WI38 (cell line): ENCODE measurements around the gene CCDC12.

Source experiments
- H3K4me3 ChIP-seq: 2 replicates; pipeline ENCODE4 v1.5.1; 2011; ENCODE audit warnings: low read depth, mild to moderate bottlenecking, control low read depth, low read length
- TF ChIP-seq, protein P1 (sequence below): IDR thresholded peaks from 2 replicates; pipeline ENCODE4 v1.5.1; 2012; ENCODE audit warnings: low read depth, mild to moderate bottlenecking, control low read depth, low read length

Gene CCDC12

DNA sequence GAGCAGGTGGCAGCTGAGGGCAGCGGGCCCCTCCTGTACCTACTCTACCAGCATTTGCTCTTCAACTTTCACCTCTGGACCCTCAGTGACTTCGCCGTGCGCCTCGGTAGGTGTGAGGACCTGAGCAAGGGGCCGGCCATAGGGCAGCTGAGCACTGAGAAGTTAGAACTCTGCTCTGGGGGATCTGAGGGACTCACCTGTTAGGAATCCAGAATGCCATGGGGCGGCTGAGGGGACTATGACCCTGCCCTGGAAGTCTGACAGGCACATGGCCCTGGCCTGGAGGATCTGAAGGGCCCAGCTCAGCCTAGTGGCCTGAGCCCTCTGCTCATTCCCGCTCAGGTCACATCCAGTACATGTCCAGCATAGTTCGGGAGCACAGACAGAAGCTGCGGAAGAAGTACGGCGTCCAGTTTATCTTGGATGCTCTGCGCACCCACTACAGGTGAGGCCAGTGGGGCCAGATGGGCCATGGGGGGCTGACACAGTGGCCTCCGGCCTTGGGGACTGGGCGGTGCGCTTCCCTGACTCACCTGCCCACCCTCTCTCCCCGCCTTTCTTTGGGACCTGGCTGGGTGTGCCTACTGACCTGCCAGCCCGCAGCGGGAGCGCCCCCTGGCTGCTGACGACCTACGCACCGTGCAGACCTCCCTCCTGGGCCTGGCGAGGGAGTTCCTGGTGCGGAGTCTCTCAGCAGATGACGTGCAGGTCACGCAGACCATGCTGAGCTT lies 21.7 kb upstream of the CCDC12 start:
- no peak overlapping the region for H3K4me3 ChIP-seq

DNA sequence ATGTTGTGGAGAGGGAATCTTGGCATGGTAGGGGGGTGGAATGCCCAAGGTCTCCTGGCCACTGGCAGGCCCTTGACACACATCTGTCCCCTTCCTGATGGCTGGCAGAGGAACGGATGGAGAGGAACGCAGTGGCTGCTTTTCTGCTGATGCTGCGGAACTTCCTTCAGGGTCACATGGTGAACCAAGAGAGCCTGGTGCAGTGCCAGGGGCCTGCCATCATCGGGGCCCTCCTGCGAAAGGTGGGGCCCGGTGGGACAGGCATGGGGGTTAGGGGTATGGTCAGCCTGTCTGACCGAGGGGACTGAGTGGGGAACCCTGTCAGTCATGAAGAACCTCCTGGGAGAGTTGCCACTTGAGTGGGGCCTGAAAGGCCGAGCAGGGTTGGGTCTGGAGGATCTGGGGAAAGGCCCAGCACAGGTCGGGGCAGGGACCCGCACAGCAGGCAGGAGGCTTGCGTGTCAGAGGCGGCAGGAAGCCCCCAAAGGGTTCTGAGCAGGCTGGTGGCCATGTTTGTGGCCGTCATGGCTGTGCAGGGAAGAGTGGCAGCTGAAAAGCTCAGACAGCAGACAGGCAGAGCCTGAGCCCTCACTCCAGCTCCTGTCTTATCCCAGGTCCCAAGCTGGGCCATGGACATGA lies 21.0 kb upstream of the CCDC12 start:
- no peak overlapping the region for H3K4me3 ChIP-seq
- TF ChIP-seq, protein P1, sequence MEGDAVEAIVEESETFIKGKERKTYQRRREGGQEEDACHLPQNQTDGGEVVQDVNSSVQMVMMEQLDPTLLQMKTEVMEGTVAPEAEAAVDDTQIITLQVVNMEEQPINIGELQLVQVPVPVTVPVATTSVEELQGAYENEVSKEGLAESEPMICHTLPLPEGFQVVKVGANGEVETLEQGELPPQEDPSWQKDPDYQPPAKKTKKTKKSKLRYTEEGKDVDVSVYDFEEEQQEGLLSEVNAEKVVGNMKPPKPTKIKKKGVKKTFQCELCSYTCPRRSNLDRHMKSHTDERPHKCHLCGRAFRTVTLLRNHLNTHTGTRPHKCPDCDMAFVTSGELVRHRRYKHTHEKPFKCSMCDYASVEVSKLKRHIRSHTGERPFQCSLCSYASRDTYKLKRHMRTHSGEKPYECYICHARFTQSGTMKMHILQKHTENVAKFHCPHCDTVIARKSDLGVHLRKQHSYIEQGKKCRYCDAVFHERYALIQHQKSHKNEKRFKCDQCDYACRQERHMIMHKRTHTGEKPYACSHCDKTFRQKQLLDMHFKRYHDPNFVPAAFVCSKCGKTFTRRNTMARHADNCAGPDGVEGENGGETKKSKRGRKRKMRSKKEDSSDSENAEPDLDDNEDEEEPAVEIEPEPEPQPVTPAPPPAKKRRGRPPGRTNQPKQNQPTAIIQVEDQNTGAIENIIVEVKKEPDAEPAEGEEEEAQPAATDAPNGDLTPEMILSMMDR: no peak

More for the DNA sequence above, 21.7 kb upstream of the CCDC12 start:
- TF ChIP-seq, protein P1: peak; percentile 67

DNA sequence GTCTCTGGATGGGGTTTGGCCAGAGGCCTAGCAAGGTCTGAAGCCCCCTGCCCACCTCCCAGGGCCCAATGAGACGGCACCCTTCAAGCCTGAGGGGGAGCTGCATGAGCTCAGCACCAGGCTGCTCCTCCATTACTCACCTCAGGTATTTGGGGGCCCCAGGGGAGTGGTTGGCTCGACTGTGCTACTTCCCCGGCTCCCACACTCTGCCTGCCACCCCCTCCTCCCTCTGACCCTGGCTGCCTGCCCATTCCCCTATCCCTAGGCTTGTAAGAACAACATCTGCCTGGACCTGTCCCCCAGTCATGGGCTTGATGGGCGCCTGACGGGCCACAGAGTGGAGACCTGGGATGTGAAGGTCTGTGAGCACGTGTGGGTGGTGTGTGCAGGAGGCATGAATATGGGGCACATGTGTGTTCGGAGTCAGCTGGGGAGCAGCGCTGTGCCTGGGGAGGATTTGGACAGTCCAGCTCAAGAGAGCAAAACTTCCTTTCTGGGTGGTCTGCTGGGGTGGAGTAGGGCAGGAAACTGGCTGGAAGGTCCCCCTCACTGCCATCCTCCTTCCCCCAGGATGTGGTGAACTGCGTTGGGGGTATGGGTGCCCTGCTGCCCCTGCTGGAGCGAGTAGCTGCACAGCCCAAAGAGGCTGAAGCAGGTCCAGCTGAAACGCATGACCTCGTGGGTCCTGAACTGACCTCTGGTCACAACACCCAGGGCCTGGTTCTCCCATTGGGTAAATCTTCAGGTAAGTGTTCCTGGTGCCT lies 20.3 kb upstream of the CCDC12 start:
- no peak overlapping the region for H3K4me3 ChIP-seq
- TF ChIP-seq, protein P1: no peak

DNA sequence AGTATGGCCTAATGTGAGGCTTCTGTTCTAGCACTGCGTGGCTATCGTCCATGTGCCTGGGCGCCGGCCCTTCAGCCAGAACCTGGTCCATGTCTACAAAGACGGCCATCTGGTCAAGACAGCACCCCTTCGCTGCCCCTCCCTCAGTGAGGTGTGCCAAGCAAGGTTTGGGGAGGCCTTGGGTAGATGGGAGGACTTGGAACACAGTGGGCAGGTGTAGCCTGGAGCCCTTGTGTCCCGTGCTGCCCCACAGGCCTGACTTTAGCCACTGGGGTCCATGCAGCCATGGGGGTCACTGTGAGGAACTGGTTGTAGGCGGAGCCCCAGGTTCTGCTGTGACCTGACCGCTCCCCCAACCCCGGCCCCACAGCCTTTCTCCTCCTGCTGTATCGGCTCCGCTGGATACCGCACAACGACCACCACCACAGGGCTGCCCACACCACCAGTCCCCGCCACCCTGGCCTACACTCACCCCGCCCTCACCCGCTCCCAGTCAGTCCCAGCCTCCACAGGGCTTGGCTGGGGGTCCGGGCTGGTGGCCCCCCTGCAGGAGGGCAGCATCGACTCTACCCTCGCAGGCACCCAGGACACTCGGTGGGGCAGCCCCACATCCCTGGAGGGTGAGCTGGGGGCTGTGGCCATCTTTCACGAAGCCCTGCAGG lies 19.5 kb upstream of the CCDC12 start:
- H3K4me3 ChIP-seq: no peak overlapping the region
- TF ChIP-seq, protein P1: no peak

DNA sequence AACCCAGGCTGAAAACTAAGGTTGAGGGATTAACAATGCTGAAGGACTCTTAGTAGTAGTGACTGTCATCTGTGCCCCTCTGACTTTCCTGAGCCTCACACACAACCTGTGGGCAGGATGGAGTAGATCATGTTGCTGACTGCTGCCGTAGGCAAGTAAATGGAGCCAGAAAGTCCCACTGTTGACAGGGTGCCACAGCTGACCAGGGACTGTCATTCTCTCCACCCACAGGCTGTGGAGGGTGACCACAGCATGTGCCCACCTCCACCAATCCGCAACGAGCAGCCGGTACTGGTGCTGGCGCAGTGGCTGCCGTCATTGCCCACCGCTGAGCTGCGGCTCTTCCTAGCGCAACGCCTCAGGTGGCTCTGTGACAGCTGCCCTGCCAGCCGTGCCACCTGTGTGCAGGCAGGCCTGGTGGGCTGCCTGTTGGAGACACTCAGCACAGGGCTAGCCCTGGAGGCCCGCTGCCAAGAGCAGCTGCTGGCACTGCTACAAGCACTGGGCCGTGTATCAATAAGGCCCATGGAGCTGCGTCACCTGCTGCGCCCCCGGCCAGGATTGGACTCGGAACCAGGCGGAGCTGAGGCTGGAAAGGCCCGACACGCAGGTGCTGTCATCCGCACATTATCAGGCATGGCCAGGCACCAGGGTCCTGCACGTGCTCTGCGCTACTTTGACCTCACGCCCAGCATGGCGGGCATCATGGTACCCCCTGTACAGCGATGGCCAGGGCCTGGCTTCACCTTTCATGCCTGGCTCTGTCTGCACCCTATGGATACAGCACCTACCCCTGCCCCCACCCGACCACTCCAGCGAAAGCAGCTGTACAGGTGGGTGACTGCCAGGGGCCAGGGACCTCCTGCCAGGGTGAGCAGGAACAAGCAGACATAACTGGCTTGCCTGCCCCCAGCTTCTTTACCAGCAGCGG lies 18.5 kb upstream of the CCDC12 start:
- H3K4me3 ChIP-seq: no peak overlapping the region
- TF ChIP-seq, protein P1: no peak

DNA sequence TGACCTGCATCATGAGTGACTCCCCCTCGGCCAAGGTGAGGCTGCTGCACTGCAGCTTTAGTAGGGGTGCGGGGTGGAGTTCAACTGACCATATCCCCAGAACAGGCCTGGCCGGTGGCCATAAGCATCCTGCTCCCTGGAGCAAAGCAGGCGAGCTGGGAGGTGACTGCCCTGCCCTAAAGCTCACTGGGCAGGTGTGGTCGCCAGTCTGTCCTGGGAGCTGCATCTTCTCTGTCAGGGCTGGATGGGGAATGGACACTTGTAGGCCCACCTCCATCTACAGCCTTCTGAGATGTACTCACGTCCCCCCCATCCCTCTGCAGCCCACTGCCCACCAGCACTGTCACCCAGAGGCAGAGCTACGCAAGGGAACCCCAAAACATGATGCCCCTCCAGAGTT lies 17.4 kb upstream of the CCDC12 start:
- TF ChIP-seq, protein P1: no peak
- H3K4me3 ChIP-seq: no peak overlapping the region
